Right kidney (tissue), 1 donor: ENCODE results near the gene SACM1L.
"Not testable (repeated sequence)": the region's sequence is repeated elsewhere in the genome, so short reads cannot be mapped to it uniquely, and the experiment has no call there.

Experiments
- DNase-seq: peaks from one replicate; pipeline ENCODE4 v3.0.0-alpha.2; 2016

The SACM1L gene

GRCh38 chr3:45741742-45742460 is 52.7 kb downstream of the SACM1L start:
- no peak for DNase-seq

- no peak for DNase-seq
These were observed 53.4 kb downstream of the SACM1L start for GRCh38 chr3:45742461-45743089.

- DNase-seq, result no peak
These were observed 57.1 kb downstream of the SACM1L start for GRCh38 chr3:45746165-45746776.

DNA sequence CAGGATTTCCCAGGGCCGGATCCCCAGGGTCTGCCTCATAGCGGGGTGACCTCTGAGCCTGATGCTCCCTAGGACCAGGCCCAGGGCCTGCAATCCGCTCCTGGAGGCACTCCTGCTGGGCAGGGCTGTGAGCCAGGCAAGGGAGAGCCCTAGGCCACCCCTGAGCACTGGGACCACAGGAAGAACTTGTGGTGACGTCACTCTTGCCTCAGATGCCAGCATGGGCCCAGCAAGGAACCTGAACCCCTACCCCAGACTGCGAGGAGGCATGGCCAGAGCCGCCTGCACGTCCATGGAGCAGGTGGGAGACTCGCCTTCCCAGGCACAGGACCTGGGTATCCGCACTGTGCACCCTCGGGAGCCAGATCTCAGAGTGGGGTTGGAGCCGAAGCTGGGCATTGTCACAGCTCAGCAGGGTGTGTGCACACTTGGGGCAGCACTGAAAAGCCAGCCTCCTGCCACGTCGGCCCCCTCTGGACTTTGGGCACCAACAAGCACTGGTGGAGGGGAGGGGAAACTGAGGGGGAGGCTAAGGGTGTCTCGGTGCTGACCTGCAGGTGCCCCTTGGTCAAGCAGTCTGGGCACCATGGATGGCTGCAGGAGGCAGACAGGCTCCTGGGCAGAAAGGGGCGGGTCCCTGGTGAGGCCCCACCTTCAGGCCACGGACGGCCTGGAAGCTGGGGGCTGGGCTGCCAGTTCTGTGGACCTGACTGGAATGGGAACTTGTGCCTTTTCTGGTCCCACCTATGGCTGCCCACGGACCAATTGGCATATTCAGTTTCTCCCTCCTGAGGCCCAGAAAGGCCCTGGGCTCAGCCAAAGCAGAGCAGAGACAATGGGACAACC is 57.8 kb downstream of the SACM1L start:
- no peak for DNase-seq

GRCh38 chr3:45748068-45748467 is 58.9 kb downstream of the SACM1L start:
- no peak for DNase-seq

DNA sequence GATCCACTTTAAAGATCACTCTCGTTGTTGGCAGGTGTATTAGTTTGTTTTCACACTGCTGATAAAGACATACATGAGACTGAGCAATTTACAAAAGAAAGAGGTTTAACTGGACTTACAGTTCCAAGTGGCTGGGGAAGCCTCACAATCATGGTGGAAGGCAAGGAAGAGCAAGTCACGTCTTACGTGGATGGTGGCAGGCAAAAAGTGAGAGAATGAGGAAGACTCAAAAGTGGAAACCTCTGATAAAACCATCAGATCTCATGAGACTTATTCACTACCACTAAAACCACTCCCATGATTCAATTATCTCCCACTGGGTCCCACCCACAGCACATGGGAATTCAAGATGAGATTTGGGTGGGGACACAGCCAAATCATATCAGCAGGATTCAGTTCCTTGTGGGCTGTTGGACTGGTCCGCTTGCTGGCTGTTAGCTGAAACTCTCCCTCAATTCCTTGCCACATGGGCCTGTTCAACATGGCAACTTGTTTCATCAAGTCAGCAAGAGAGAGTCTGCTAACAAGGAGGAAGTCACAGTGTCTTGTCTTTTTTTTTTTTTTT is 59.9 kb downstream of the SACM1L start:
- DNase-seq, result not testable (repeated sequence)

DNA sequence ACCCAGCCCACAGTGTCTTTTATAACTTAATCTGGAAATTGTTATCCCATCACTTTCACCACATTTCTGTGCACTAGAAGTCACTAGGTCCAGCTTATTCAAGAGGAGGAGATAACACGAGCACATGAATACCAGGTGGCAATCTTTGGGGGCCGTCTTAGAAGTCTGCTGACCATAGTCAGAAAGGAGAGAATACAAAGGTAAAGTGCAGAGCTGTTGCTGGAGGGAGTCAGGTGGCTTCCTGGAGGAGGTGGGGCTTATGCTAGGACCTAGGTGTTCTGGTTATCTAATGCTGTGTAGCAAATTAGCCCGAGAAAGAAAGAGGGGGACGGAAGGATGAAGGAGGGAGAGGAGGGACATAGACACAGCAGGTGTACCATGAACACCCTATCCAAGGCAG is 60.7 kb downstream of the SACM1L start:
- DNase-seq, result no peak

DNA sequence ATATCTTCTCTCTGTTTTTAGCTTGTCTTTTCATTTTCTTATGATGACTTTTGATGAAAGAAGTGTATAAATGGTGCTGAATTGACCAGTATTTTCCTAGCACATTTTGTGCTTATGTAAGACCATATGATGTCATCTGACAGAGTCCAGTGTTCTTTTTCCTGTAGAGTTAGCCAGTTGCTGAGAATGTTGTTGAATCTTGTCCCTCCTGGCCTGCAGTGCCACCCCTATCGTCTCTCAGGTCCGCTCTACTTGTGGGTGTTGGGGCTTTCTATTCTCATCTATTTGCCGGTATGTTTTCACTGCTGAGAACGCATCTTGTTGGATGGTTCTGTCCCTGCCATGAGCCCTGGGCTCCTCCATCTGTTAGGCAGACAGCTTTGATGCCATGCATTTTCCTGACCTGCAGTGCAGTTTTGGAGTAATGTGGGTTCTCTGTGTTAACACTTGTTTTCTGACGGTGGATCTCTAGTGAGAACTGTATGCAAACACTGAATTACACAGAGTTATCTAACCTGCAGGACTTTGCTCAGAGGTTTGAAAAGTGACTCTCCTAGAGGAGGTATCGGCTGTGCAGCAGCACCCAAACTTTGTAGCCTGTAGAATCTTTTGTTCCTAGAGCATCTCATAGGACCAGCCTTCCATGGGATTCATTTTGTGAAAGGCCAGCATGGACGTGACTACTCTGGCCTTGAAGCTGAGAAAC is 62.5 kb downstream of the SACM1L start:
- DNase-seq, result no peak

DNA sequence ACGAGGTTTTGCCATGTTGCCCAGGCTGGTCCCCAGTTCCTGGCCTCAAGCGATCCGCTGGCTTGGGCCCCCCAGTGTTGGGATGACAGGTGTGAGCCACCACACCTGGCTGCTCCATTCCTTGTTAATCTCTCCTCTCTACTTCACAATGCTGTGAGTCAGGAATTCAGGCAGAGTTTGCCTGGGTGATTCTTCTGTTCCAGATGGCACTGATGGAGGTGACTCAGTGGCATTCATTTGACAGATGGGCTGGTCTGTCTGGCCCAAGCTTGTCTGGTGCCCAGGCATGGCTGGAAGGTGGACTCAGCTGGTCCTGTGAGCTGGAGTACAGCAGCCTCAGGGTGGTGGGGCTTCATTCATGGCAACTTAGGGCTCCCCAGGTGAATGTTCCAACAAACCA is 63.9 kb downstream of the SACM1L start:
- no peak for DNase-seq

GRCh38 chr3:45754461-45754860 is 65.3 kb downstream of the SACM1L start:
- DNase-seq, result no peak

- DNase-seq, result no peak
These were observed 66.9 kb downstream of the SACM1L start for GRCh38 chr3:45756055-45756454.

GRCh38 chr3:45757141-45757540 is 67.9 kb downstream of the SACM1L start:
- not testable (repeated sequence) for DNase-seq

DNA sequence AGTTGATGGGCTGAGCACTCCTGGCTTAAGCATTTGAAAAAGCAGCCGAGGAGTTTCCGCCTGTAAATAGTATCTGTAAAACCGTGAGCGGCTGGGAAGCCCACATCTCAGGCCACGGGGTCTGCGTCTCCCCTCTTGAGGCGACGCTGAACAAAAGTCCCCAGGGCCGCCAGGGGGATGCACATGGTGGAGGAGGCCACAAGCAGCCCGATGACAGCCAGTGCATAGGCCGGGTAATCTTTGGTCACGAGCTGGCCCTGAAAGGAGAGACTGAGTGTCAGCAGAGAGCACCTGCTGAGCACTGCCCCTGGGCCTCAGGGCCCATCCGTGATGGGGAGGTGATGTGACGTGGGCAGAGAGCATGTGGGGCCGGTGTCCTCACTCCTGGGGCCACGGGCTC is 69.7 kb downstream of the SACM1L start:
- DNase-seq, result no peak

DNA sequence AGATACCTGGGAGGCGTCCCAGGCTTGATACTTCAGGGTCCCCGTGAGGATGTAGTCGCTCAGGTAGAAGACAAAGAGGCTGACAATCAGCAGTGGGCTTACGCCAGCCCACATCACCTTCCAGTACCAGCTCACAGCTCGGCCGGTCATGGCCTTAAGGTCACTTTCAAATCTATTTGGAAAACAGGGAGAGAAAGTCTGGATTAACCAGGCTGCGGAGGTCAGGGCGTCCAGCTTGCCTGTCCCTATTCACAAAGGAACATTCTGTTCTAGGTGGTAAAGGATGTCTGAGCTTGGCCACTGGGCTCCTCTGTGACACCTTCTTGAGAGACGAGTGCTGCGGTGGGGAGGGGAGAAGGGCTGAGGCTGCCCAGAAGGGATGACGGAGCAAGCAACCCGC is 70.7 kb downstream of the SACM1L start:
- DNase-seq, result no peak

- peak; percentile 19 for DNase-seq
These were observed 71.9 kb downstream of the SACM1L start for GRCh38 chr3:45760878-45761711.

DNA sequence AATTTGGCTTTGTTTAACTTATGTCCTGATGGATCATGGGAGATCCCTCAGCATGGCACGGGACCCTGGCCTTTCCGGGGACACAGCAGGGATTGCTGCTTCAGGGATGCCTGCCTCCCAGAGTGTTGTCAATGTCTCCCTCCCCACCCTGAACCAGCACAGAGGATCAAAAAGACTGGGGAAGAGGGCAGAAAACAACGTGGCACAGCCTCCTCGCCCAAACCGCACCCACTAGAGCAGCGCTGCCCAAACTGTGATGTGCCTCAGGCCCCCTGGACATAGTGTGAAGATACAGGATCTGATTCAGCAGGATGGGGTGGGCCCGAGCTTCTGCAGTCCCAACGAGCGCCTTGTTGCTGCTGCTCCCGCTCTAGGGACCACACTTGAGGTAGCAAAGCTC is 72.6 kb downstream of the SACM1L start:
- DNase-seq, result no peak

GRCh38 chr3:45762647-45763302 is 73.6 kb downstream of the SACM1L start:
- no peak for DNase-seq

- DNase-seq, result no peak
These were observed 74.1 kb downstream of the SACM1L start for GRCh38 chr3:45763303-45763675.

GRCh38 chr3:45765266-45765851 is 76.2 kb downstream of the SACM1L start:
- no peak for DNase-seq

DNA sequence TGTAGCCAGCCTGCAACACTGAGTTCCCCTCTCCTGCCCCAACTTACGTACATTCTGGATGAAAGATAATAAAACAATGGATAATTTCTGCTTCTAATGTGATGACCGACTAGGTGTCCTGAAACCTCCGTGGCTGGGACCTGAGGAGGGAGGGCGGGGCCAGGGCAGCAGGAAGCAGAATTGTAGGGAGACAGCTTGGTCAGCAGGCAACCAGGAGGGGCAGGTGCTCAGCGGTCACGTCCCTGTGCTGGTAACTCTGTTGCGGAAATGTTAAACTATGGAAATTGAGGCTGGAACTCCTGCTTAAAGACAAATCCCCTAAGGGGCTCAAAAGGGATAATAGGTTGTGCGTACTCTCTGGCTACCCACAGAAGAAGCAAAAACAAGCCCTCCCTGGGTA is 76.8 kb downstream of the SACM1L start:
- no peak for DNase-seq
